Inferior parietal cortex (tissue), 1 donor: ENCODE measurements around the gene EBF4.

Source experiments
- DNase-seq: peaks from one replicate; pipeline ENCODE4 v3.0.0-alpha.2; 2016; ENCODE audit errors: extremely low spot score

Gene EBF4, protein sequence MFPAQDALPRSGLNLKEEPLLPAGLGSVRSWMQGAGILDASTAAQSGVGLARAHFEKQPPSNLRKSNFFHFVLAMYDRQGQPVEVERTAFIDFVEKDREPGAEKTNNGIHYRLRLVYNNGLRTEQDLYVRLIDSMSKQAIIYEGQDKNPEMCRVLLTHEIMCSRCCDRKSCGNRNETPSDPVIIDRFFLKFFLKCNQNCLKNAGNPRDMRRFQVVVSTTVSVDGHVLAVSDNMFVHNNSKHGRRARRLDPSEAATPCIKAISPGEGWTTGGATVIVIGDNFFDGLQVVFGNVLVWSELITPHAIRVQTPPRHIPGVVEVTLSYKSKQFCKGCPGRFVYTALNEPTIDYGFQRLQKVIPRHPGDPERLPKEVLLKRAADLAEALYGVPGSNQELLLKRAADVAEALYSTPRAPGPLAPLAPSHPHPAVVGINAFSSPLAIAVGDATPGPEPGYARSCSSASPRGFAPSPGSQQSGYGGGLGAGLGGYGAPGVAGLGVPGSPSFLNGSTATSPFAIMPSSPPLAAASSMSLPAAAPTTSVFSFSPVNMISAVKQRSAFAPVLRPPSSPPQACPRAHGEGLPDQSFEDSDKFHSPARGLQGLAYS

DNA sequence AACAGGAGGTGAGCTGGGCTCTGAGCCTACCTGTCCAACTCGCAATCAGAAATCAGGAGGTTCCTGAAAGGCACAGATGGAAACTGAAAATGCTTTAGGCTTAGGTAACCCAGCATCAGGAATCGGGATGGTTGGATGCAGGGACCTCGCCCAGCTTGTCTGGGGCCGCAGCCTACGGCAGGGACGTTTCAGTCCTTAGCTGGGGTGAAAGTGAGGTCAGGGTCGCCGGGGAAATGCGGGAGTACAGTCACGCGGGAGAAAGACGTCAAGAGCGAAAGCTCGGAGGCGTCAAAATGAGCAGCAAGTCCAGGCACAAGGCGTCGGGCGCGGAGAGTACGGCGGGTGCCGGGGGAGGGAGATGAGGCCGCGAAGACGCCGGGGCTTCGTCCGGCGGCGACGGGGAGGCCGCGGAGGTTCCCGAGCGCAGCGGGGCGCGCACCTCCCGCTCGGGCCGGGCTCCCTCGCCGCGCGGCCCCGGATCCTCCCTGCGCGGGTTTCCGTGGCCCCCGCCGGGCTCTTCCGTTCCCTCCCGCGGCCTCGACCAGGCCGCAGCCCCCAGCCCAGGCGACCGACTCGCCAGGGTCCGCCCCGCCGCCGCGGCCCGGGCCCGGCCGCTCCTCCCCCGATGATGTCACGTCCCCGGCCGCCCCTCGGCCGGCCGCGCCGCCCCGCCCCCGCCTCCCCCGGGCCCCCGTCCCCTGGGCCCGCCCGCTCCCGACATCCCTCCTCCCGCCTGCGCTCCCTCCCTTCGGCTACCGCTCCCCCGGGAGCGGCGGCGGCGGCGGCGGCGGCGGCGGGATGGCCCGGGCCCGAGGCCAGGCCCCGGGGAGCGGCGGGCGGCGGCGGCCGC lies at the start of gene EBF4:
Gene EBF4, plus strand, starts transcription at position 745 of the 850 bp plus-strand sequence. CDS start 866 bp downstream, outside the sequence.
- DNase-seq: no peak

- no peak for DNase-seq
Observed at GRCh38 chr20:2643708-2644107, 48.9 kb upstream of the EBF4 start.

DNA sequence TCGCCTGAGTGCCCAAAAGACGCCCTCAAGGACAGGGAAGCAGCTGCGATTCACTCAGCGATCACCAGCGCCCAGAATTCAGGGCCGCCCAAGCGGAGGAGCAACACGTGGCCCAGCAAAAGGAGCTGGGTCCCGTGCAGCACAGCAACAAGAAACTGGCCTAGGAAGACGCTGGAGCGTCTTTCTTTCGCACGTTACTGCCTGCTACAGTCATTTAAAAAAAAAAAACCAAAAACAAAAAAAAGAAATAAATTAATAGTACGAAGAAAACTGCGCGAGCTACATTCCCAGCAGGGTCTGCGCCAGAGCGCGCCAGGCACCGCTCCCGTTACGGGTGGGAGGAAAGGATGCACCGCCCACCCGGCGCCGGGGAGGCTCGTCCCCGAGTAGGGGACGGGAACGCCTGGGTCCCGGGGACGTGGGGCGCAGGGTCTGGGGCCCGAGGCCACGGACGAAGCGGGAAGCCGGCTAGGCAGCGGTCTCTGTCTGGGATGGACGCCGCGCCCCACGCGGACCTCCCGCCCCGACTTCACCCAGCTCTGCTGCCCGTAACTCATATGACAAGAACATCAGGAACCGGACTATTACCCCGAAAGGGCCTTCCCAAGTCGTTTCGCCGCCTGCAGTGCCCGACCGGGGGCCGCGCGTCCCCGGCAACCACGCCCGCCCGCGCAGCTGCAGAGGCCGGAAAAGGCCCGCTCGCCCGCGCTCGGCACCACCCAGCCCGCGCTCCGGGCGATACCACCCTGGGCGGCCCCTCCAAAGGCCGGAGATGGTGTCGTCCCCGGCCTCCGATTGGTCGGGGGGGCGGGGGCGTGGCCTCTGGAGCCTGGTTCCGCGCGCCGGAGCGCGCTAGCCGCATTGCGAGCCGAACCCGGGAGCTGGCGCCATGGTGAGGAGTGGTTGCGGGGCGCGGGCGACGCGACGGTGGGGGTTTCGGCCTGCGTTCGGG lies 40.5 kb upstream of the EBF4 start, which contains the start of gene NOP56:
Gene NOP56, plus strand, starts transcription at position 861 of the 952 bp plus-strand sequence. Its CDS starts 29 bp downstream, at position 890.
- peak; percentile 92 for DNase-seq

DNA sequence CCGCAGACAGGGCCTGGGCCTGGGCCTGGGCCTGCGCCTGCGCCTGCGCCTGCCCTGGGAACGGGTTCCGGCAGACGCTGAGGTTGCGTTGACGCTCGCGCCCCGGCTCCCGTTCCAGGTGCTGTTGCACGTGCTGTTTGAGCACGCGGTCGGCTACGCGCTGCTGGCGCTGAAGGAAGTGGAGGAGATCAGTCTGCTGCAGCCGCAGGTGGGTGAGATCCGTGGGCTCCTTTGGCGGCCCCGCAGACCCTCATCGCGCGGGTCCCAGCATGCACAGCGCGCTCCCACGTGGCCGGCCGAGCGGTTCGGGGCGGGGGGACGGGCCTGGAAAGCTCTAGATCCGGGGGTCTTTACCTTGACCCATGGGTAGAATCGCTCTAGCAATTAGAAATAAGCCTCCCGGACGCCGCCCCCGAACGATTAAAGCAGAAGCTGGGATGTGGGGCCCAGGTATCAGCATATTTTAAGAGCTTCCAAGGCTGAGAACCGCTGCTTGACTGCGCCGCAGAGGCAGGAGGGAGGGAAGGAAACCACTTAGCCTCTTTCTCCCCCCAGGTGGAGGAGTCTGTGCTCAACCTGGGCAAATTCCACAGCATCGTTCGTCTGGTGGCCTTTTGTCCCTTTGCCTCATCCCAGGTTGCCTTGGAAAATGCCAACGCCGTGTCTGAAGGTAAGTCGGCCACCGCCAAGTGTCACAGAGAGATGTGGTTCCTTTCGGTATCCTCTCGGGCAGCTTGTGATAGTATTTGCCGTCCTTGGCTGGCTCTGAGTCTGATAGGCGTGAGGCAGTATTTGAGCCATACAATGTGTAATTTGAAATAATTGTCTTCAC lies 39.6 kb upstream of the EBF4 start:
- peak; percentile 54 for DNase-seq

DNA sequence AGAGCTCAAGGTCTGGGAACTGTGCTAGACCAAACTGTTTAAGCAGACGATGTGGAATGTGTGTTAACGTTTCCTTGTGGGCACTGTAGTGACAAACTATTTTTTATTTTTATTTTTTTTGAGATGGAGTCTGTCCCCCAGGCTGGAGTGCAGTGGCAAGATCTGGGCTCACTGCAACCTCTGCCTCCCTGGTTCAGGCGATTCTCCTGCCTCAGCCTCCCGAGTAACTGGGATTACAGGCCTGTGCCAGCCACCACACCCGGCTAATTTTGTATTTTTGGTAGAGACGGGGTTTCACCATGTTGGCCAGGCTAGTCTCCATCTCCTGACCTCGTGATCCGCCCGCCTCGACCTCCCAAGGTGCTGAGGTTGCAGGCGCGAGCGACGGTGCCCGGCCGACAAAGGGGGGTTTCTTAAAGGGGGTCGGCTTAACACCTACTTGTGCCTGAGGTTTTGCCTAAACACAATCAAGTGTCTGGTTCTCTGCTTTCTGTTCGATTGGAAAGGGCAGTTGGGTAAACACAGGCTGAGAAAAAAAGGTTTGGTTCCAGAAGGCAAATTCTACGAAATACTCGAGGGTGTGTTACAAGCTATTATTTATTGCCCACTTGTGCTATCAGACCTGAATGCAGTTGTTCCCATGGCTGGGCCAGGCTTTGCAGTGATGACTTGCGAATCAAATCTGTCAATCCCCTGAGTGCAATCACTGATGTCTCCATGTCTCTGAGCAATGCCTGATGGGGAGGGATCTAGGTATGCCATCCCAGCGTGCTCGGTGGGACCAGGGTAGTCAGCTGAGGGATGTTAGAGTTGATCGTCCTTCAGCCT lies 38.8 kb upstream of the EBF4 start:
- DNase-seq: no peak

DNA sequence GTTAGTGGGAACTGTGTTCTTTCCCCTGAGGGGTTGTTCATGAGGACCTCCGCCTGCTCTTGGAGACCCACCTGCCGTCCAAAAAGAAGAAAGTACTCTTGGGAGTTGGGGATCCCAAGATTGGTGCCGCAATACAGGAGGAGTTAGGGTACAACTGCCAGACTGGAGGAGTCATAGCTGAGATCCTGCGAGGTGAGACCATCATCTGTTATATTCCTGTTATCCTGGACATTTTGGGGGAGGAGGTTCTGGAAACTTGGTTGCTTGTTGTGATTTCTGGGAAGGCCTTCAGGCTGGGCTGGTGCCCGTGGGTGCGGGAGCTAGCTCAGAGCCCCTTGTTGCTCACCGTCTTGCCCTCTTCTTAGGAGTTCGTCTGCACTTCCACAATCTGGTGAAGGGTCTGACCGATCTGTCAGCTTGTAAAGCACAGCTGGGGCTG lies 38.2 kb upstream of the EBF4 start:
- DNase-seq: no peak

- no peak for DNase-seq
Observed at GRCh38 chr20:2654831-2655230, 37.7 kb upstream of the EBF4 start.

DNA sequence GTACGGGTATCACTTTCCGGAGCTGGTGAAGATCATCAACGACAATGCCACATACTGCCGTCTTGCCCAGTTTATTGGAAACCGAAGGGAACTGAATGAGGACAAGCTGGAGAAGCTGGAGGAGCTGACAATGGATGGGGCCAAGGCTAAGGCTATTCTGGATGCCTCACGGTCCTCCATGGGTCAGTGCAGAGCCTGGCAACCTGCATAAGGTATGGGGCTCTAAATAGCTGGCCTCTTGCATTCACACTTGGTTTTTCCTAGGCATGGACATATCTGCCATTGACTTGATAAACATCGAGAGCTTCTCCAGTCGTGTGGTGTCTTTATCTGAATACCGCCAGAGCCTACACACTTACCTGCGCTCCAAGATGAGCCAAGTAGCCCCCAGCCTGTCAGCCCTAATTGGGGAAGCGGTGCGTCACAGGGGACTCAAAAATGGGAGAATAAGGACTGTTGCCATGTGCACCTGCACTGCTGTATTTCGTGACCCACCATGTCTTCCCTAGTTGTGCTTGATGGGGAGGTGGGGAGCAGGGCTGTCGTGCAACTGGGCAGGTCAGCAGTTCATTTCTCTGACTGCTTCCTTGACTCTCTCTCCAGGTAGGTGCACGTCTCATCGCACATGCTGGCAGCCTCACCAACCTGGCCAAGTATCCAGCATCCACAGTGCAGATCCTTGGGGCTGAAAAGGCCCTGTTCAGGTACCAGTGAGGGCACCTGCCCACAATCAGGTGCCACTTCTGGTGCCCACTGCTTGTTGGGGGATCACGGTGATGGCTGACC lies 37.1 kb upstream of the EBF4 start:
- no peak for DNase-seq

DNA sequence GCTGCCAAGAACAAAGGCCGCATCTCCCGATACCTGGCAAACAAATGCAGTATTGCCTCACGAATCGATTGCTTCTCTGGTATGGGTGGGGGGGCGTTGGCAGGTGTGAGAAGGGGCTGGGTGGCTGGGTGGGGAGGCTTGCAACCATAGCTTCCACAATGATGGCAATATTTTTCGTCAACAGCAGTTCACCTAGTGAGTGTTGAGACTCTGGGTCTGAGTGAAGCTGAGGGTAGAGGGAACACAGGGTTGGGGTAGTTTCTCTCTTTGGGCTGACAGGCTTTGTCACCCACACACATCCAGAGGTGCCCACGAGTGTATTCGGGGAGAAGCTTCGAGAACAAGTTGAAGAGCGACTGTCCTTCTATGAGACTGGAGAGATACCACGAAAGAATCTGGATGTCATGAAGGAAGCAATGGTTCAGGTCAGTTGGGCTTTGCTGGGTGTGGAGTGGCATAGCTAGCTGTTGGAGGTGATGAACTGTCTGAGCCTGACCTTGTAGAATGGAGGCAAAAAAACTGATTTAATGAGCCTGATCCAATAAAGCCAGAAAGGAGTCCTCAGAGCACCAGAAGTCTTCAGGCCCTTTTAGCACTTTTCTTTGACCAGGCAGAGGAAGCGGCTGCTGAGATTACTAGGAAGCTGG lies 36.0 kb upstream of the EBF4 start:
- no peak for DNase-seq

DNA sequence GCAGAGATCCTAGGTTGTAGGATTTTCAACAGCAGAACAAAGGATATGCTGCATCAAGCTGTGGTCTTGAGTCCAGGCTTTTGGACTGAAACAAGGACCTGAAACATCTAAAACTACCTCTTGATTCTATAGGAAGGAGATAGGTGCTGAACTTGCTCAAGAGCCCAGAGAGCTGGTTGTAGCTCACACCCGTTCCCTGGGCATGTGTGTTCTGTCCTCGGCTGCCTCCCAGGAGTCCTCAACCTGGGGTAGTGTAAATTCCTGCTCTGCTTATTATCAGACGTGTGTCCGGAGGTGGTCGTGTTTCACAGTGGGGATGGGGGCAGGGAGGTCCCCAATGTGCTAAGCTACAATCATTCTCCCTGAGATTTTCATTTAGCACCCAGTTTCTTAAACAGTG lies 35.3 kb upstream of the EBF4 start:
- no peak for DNase-seq

DNA sequence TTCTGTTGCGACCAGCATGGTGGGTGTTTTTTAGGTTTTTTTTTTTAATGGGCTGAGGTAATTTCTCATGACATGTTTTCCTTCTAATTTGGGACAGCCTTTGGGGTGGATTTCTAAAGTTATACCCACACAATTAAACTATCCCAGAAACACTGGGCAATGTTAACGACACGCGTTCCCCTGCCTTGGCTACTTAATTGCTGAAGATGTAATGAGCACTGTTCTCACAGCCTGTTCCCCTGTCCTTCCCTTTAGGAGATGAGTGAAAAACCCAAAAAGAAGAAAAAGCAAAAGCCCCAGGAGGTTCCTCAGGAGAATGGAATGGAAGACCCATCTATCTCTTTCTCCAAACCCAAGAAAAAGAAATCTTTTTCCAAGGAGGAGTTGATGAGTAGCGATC lies 34.9 kb upstream of the EBF4 start:
- DNase-seq: no peak

DNA sequence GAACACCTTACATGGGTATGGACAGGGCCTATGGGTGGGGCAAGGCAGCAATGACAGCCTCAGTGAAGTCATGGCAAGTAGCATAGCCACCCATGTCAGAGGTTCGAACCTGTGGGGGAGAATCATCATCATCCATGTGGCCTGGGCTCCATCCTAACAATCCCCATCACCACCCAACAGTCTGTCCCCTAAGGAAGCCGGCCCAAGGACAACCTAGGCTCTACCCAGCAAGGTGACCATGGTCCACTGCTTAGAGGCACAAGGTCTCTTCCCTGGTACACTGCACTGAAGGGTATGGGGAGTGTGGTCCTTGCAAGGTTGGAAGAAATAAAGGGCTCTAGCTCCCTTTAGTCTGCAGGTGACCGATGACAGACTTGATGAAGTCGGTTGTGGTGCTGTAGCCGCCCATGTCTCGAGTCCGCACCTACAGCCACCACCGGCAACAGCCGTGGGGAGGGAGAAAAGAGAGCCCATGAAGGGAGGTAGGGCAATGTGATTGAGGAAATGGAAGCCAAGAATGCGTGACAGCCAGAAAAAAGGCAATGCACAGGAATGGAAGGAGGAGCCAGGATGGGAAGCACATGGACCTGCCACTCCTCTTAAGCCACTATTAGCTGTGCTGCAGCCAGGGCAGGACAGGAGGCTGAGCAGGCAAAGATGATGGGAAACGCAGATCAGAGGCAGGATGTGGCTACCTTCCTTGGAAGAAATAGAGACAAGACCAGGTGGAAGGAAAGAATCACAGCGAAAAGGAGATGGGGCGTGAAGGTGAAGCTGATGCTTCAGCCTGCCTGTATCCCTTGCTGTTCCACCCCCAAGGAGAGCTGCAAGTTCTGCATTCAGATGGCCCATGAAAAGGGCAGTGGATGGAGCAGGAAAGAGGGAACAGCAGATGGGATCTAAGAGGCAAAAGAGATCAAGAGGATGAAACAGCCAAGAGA lies 33.9 kb upstream of the EBF4 start:
- no peak for DNase-seq

- DNase-seq: no peak
Observed at GRCh38 chr20:2659547-2659946, 33.0 kb upstream of the EBF4 start.

- no peak for DNase-seq
Observed at GRCh38 chr20:2663364-2663886, 29.2 kb upstream of the EBF4 start.

- peak; percentile 94 for DNase-seq
Observed at GRCh38 chr20:2663887-2664719, 28.5 kb upstream of the EBF4 start, which contains the start of gene IDH3B. TSS of gene IDH3B (minus strand) at chr20:2664216. CDS start at chr20:2664188, 28 bp downstream.

GRCh38 chr20:2671977-2672376 lies 20.6 kb upstream of the EBF4 start:
- DNase-seq: no peak
